A549 treated with Hydrocortisone at 1 μM for 4 hours (cell line): Measurements from ENCODE around the gene HCAR3. TPM values are rescaled to one million over a fixed set of nuclear protein-coding genes. Genes with fewer than 3 reads are reported as not detected.

ENCODE experiments used
- total RNA-seq: library from RNA; stranded (reverse); fragments of 200-300 nt; extraction: Qiagen RNA extraction; gene quantifications from 5 replicates; pipeline ENCODE4 v1.2.3, GENCODE V29; 2022

HCAR3 gene
- total RNA-seq = 0.11 TPM in 1 of 5 replicates, not detected in the others

GRCh38 chr12:122716658-122717057 lies at the start of gene HCAR3:
Gene HCAR3 (minus strand): TSS chr12:122716811. CDS start chr12:122716737, 74 bp downstream.

GRCh38 chr12:122752464-122753318 lies 36.1 kb upstream of the HCAR3 start, which contains the start of gene DENR:
Gene DENR (plus strand): TSS chr12:122752824. CDS start chr12:122753702, 878 bp downstream.

GRCh38 chr12:122730215-122731014 lies 13.8 kb upstream of the HCAR3 start, which contains the start of gene HCAR1:
Gene HCAR1 (minus strand): TSS chr12:122730844. CDS start chr12:122730339, 505 bp downstream.

GRCh38 chr12:122702890-122703611 lies 13.6 kb downstream of the HCAR3 start, which contains the start of gene HCAR2:
Gene HCAR2 (minus strand): TSS chr12:122703357. CDS start chr12:122703283, 74 bp downstream.

Other genes with a start within 250 kb of the HCAR3 start
- 22.2 to 24.9 TPM (median 22.7 TPM) in 5 replicates for gene ZCCHC8, start 215.9 kb downstream of the HCAR3 start, total RNA-seq
- gene RSRC2, start 189.9 kb downstream of the HCAR3 start, total RNA-seq = 45.1 to 66.3 TPM (median 55.6 TPM) in 5 replicates
- 18.5 to 22.4 TPM (median 21.3 TPM) in 5 replicates for gene KNTC1, start 189.6 kb downstream of the HCAR3 start, total RNA-seq
- 0.05 to 0.10 TPM (median 0.08 TPM) in 4 of 5 replicates, not detected in the other for gene HCAR2, start 13.5 kb downstream of the HCAR3 start, total RNA-seq
- 0.03 to 0.05 TPM (median 0.03 TPM) in 3 of 5 replicates, not detected in the others for gene HCAR1, start 14.0 kb upstream of the HCAR3 start, total RNA-seq
- 50.8 to 71.9 TPM (median 54.8 TPM) in 5 replicates for gene DENR, start 36.0 kb upstream of the HCAR3 start, total RNA-seq
- gene CCDC62, start 57.8 kb upstream of the HCAR3 start, total RNA-seq = 0.03 to 0.06 TPM (median 0.06 TPM) in 3 of 5 replicates, not detected in the others
- 26.3 to 30.8 TPM (median 26.8 TPM) in 5 replicates for gene HIP1R, start 118.6 kb upstream of the HCAR3 start, total RNA-seq
- gene VPS37B, start 179.3 kb upstream of the HCAR3 start, total RNA-seq = 27.7 to 29.7 TPM (median 28.8 TPM) in 5 replicates
- 10.9 to 12.4 TPM (median 11.6 TPM) in 5 replicates for gene ABCB9, start 249.7 kb upstream of the HCAR3 start, total RNA-seq